Measurements from ENCODE around the gene CDC14C.

DNA sequence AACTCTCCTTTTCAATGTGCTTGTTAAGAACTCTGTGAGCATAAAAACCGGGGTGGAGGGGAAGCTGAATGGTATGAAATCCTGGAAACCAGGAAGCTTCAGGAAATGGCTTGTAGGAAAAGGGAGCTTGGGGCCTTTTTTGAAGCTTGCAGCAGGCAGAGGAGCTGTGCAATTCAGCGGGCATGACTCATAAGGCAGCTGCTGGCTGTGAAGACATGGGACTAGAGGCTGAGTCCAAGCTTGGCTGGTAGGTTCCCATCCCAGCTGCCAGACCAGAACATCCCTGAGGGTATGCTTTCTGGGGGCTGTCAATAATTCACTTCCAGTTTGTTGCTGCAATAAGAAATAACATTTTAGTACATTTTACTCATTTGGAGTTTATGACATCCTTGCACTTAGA is 36.8 kb upstream of the CDC14C start:
- TF ChIP-seq, protein P1, sequence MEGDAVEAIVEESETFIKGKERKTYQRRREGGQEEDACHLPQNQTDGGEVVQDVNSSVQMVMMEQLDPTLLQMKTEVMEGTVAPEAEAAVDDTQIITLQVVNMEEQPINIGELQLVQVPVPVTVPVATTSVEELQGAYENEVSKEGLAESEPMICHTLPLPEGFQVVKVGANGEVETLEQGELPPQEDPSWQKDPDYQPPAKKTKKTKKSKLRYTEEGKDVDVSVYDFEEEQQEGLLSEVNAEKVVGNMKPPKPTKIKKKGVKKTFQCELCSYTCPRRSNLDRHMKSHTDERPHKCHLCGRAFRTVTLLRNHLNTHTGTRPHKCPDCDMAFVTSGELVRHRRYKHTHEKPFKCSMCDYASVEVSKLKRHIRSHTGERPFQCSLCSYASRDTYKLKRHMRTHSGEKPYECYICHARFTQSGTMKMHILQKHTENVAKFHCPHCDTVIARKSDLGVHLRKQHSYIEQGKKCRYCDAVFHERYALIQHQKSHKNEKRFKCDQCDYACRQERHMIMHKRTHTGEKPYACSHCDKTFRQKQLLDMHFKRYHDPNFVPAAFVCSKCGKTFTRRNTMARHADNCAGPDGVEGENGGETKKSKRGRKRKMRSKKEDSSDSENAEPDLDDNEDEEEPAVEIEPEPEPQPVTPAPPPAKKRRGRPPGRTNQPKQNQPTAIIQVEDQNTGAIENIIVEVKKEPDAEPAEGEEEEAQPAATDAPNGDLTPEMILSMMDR (IDR thresholded peaks at IDR 0.05), result no peak
- no peak for TF ChIP-seq POLR2A (IDR thresholded peaks at IDR 0.05)
